ENCODE results near the gene HOATZ. TPM values are rescaled to one million over a fixed set of nuclear protein-coding genes. Genes with fewer than 3 reads are reported as not detected.
A peak's percentile ranks its signal among the peaks of the same experiment; 100 is the strongest.

Gene HOATZ
- total and polyA plus RNA-seq, 10 donors = not detected

DNA sequence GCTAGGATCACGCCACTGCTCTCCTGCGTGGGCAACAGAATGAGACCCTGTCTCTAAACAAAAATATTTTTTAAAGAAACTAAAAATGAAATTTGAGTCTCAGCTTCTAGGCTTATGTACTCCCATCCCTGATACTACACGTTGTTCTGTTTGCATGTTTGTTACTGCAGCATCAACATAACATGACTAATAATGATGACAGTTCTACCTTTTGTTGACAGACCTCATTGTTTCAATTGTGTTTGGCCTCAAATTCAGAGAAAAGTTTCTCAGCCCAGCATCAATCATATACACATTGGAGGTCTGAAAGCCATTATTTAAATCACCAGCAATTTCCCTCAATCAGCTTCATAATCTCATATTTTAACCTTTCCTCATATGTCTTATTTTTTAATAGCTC, 46.7 kb downstream of the HOATZ start:
- Histone ChIP-seq H3K27ac (no peak overlapping the region), H3K4me3 (no peak overlapping the region), H3K9me3 (peaks cover 0 to 7% (median 1%) of the 10 kb centered on the region in 8 donors), H3K27me3 (replicated peaks in 1 of 7) (no peaks in the 10 kb centered on the region), H3K36me3 (peaks cover 0 to 19% (median 0%) of the 10 kb centered on the region in 6 donors), H3K4me1 (peaks cover 0 to 12% (median 5%) of the 10 kb centered on the region in 6 donors)
- intact Hi-C loops (cut with DNase I; ENCODE audit: low total_unique reads) = no loop called here
- TF ChIP-seq POLR2AphosphoS5 (IDR thresholded peaks at IDR 0.05) (no peak), POLR2A (IDR thresholded peaks at IDR 0.05) (no peak)
- TF ChIP-seq, protein P1, sequence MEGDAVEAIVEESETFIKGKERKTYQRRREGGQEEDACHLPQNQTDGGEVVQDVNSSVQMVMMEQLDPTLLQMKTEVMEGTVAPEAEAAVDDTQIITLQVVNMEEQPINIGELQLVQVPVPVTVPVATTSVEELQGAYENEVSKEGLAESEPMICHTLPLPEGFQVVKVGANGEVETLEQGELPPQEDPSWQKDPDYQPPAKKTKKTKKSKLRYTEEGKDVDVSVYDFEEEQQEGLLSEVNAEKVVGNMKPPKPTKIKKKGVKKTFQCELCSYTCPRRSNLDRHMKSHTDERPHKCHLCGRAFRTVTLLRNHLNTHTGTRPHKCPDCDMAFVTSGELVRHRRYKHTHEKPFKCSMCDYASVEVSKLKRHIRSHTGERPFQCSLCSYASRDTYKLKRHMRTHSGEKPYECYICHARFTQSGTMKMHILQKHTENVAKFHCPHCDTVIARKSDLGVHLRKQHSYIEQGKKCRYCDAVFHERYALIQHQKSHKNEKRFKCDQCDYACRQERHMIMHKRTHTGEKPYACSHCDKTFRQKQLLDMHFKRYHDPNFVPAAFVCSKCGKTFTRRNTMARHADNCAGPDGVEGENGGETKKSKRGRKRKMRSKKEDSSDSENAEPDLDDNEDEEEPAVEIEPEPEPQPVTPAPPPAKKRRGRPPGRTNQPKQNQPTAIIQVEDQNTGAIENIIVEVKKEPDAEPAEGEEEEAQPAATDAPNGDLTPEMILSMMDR (IDR thresholded peaks at IDR 0.05 in 8 of 11, conservative IDR thresholded peaks at IDR 0.05 in 3 of 11) = no peak
- 83 to 92% (median 87%) methylated on average over 3 of the region's 3 CpGs for WGBS, 5 donors
- DNase-seq = no peak

DNA sequence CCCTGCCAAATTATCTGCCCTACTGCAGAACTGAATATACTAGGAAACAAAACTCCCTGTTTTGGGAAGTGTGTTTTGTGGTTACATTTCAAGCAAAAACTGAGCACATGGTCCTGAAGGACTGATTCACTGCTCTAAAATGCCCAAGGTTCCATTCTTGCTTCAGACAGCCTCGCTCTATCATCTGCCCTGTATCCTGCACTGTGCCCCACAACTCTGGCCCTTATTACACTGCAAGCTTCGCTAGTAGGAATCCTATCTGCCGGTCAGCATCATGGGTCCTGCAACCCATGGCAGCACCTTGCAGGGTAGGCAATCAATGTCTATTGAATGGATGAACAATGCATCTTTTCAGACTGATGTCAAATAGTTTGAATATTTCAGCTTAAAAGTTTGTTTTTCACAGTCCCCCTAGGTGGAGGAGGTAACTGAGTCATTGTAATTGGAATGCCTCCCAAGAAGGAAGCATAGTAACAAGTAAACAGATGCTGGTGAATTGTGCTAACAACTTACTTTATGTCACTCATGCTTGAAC, 47.3 kb downstream of the HOATZ start:
- intact Hi-C loops (cut with DNase I; ENCODE audit: low total_unique reads) = no loop called here
- peaks cover 0 to 12% (median 5%) of the 10 kb centered on the region in 6 donors for H3K4me1 ChIP-seq
- no peak for DNase-seq
- no peaks in the 10 kb centered on the region for H3K27me3 ChIP-seq (replicated peaks in 1 of 7)
- H3K27ac ChIP-seq = no peak overlapping the region
- TF ChIP-seq POLR2AphosphoS5 (IDR thresholded peaks at IDR 0.05) = no peak
- TF ChIP-seq, protein P1 (IDR thresholded peaks at IDR 0.05 in 8 of 11, conservative IDR thresholded peaks at IDR 0.05 in 3 of 11) = no peak
- TF ChIP-seq POLR2A (IDR thresholded peaks at IDR 0.05) = no peak
- H3K4me3 ChIP-seq = no peak overlapping the region
- WGBS, 5 donors = 54 to 88% (median 83%) methylated on average over 2 to 3 of the region's 3 CpGs
- H3K9me3 ChIP-seq = peaks cover 0 to 2% (median 0%) of the 10 kb centered on the region in 8 donors
- peaks cover 0 to 17% (median 0%) of the 10 kb centered on the region in 6 donors for H3K36me3 ChIP-seq

DNA sequence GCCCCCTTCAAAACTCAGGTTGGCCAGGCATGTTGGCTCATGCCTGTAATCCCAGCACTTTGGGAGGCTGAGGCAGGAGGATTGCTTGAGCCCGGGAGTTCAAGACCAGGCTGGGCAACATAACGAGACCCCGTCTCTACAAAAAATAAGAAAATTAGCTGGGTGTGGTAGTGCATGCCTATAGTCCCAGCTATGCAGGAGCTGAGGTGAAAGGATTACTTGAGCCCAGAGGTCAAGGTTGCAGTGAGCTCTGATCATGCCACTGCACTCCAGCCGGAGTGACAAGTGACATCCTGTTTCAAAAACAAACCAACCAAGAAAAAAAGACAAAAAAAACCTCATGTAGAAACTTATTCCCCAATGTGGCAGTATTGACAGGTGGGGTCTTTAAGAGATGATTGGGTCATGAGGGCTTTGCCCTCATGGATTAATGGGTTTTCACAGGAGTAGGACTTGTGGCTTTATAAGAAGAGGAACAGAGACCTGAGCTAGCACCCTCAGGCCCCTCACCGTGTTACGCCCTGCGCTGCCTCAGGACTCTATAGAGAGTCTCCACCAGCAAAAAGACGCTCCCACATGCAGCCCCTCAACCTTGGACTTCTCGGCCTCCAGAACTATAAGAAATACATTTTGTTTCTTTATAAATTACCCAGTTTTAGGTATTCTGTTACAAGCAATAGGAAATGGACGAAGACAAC, 48.3 kb downstream of the HOATZ start:
- TF ChIP-seq, protein P1 (IDR thresholded peaks at IDR 0.05 in 8 of 11, conservative IDR thresholded peaks at IDR 0.05 in 3 of 11) = no peak
- TF ChIP-seq POLR2AphosphoS5 (IDR thresholded peaks at IDR 0.05) (no peak), POLR2A (IDR thresholded peaks at IDR 0.05) (no peak)
- WGBS, 5 donors = 68 to 86% (median 84%) methylated on average over 10 of the region's 10 CpGs
- intact Hi-C loops (cut with DNase I; ENCODE audit: low total_unique reads) = no loop called here
- no peak overlapping the region for H3K27ac ChIP-seq
- peaks cover 0 to 17% (median 0%) of the 10 kb centered on the region in 6 donors for H3K36me3 ChIP-seq
- peaks cover 0 to 12% (median 5%) of the 10 kb centered on the region in 6 donors for H3K4me1 ChIP-seq
- no peaks in the 10 kb centered on the region for H3K9me3 ChIP-seq
- no peaks in the 10 kb centered on the region for H3K27me3 ChIP-seq (replicated peaks in 1 of 7)
- no peak for DNase-seq
- no peak overlapping the region for H3K4me3 ChIP-seq

DNA sequence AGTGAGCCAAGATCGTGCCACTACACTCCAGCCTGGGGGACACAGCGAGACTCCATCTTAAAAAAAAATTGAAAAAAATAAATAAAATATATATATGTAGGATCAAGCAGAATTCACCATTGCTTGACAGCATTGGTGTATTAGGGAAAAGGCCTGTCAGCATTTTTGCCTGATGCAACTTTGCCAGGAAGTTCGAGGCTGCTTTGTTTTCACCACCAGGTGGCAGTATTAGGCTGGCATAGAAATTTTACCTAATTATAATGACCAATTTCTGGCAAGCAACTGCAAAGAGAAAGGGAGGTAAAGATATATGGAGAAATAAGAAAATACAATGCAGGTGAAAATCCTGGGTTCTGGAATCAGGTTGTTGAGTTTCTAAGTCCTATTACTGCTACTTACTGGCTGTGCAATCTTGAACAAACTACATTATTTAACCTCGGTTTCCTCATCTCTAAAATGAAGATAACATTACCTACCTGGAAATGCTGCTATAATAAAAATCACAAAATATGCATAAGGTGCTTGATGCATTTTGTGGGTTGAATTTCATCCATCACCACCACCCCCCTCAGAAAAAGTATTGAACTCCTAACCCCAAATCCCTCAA, 50.6 kb downstream of the HOATZ start:
- 67 to 70% (median 68%) methylated on average over 4 of the region's 4 CpGs for WGBS, 5 donors
- TF ChIP-seq, protein P1 (IDR thresholded peaks at IDR 0.05 in 8 of 11, conservative IDR thresholded peaks at IDR 0.05 in 3 of 11) = peak; percentile 41 to 93 (median 86)
- TF ChIP-seq POLR2A (IDR thresholded peaks at IDR 0.05) (no peak), POLR2AphosphoS5 (IDR thresholded peaks at IDR 0.05) (peak in 1 of 3 donors; percentile 30)
- Histone ChIP-seq H3K27ac (no peak overlapping the region), H3K4me1 (peaks cover 0 to 12% (median 5%) of the 10 kb centered on the region in 6 donors), H3K4me3 (no peak overlapping the region), H3K9me3 (no peaks in the 10 kb centered on the region), H3K27me3 (replicated peaks in 1 of 7) (no peaks in the 10 kb centered on the region), H3K36me3 (peaks cover 0 to 8% (median 0%) of the 10 kb centered on the region in 6 donors)
- no peak for DNase-seq
- intact Hi-C loops (cut with DNase I; ENCODE audit: low total_unique reads) = loop anchor here (5.0 kb wide), 1 partner anchor 277 kb away; no protein-coding TSS in a partner anchor

All from spleen (tissue), 11 donors.